Natural killer cell (primary cell): ENCODE data around the gene SLCO3A1. TPM values are rescaled to one million over a fixed set of nuclear protein-coding genes. Genes with fewer than 3 reads are reported as not detected.

Source experiments
- ATAC-seq, 3 donors: fragments of 150-1000 bp in 2 of 3; fragments of 200-7000 bp in 1 of 3; cut with Tn5 transposase; 1 replicate in 1 of 3; 2 replicates in 2 of 3; pipeline ENCODE4 v1.10.0; 2021; ENCODE audit warnings: mild to moderate bottlenecking in 2 of 3, moderate library complexity in 2 of 3
- DNase-seq, 2 donors: peaks; one replicate each; pipeline versions ENCODE4 v3.0.0 to v3.0.0-alpha.2; 2013 to 2021; ENCODE audit warnings: mixed read lengths in 1 of 2
- H3K27ac ChIP-seq: one replicate; pipeline ENCODE4 v1.5.1; 2013; ENCODE audit warnings: mild to moderate bottlenecking, low read length
- H3K27me3 ChIP-seq: one replicate; pipeline ENCODE4 v1.6.1; 2013; ENCODE audit warnings: low read length; ENCODE audit not compliant: control insufficient read depth, insufficient read depth
- H3K36me3 ChIP-seq: one replicate; pipeline ENCODE4 v1.6.1; 2013; ENCODE audit warnings: low read length; ENCODE audit not compliant: control insufficient read depth, insufficient read depth
- H3K4me1 ChIP-seq: one replicate; pipeline ENCODE4 v1.6.1; 2013; ENCODE audit warnings: low read length; ENCODE audit not compliant: control insufficient read depth, insufficient read depth
- H3K4me3 ChIP-seq: one replicate; pipeline ENCODE4 v1.5.1; 2013; ENCODE audit warnings: low read length
- H3K9me3 ChIP-seq: one replicate; pipeline ENCODE4 v1.6.1; 2013; ENCODE audit warnings: low read length; ENCODE audit not compliant: control insufficient read depth, insufficient read depth
- H3K27ac Mint-ChIP-seq, 2 donors: one replicate each; pipeline ENCODE4 v1.8.0; 2022; ENCODE audit warnings: mild to moderate bottlenecking in 2 of 2, mixed read lengths in 2 of 2, moderate library complexity in 1 of 2
- H3K27me3 Mint-ChIP-seq, 2 donors: one replicate each; pipeline ENCODE4 v1.8.0; 2022; ENCODE audit warnings: low read depth in 2 of 2, mixed read lengths in 2 of 2
- H3K36me3 Mint-ChIP-seq: one replicate; pipeline ENCODE4 v1.8.0; 2022; ENCODE audit warnings: mixed read lengths
- H3K4me1 Mint-ChIP-seq, 2 donors: one replicate each; pipeline ENCODE4 v1.8.0; 2022; ENCODE audit warnings: mixed read lengths in 2 of 2
- H3K4me3 Mint-ChIP-seq: one replicate; pipeline ENCODE4 v1.8.0; 2022; ENCODE audit warnings: mild to moderate bottlenecking, moderate library complexity, mixed read lengths
- H3K9me3 Mint-ChIP-seq, 2 donors: one replicate each; pipeline ENCODE4 v1.8.0; 2022; ENCODE audit warnings: mixed read lengths in 2 of 2
- CTCF ChIP-seq: fragments of 200-600 bp; IDR thresholded peaks from one replicate; pipeline ENCODE4 v1.8.0; 2022; ENCODE audit warnings: antibody characterized with exemption
- WGBS: methylation state at CpG from one replicate; pipeline ENCODE4 v1.1.7; 2013; ENCODE audit warnings: missing lambda C conversion rate; ENCODE audit not compliant: insufficient coverage; 5-methylcytosine and 5-hydroxymethylcytosine counted together
- intact Hi-C: fragments of 100-400 bp; cut with micrococcal nuclease; formaldehyde crosslinking; loops from one replicate; pipeline ENCODE4 v1.14.2; 2022
- total RNA-seq, 4 donors: library from RNA; stranded (reverse); fragments of 120-200 nt in 1 of 4; gene quantifications; one replicate each; pipeline versions ENCODE4 v1.2.3 to v1.2.4, GENCODE V29; 2013 to 2022

The SLCO3A1 gene
- total RNA-seq, 3 donors from 2014 or later (not counting 1 experiment from before 2014, with no cell fraction given), result 48.5 to 73.5 (median 68.8) TPM

GRCh38 chr15:92115834-92116233 lies 262.3 kb downstream of the SLCO3A1 start:
- Histone ChIP-seq H3K27me3 (no peaks in the 10 kb centered on the region), H3K4me1 (no peaks in the 10 kb centered on the region), H3K4me3 (no peak overlapping the region), H3K9me3 (no peaks in the 10 kb centered on the region), H3K36me3 (peaks cover 2% of the 10 kb centered on the region), H3K27ac (no peak overlapping the region)
- Mint-ChIP-seq H3K4me1 (peaks cover 10 to 27% of the 10 kb centered on the region in 2 donors), H3K27ac (no peak overlapping the region), H3K27me3 (no peaks in the 10 kb centered on the region), H3K36me3 (peaks cover 3% of the 10 kb centered on the region), H3K9me3 (no peaks in the 10 kb centered on the region), H3K4me3 (no peak overlapping the region)
- TF ChIP-seq CTCF, result no peak
- whole genome bisulfite sequencing, result 100% methylated on average over 1 of the region's 1 CpG
- intact Hi-C loops, result no loop called here
- ATAC-seq (no peak), DNase-seq (no peak)

- ATAC-seq, result no peak
- H3K36me3 Mint-ChIP-seq, result peaks cover 8% of the 10 kb centered on the region
These were observed 262.8 kb downstream of the SLCO3A1 start for GRCh38 chr15:92116330-92116729.

GRCh38 chr15:92117261-92117731 lies 263.8 kb downstream of the SLCO3A1 start:
- Histone ChIP-seq H3K27ac (no peak overlapping the region), H3K27me3 (no peaks in the 10 kb centered on the region), H3K4me1 (peaks cover 5% of the 10 kb centered on the region), H3K9me3 (no peaks in the 10 kb centered on the region), H3K36me3 (peaks cover 9% of the 10 kb centered on the region), H3K4me3 (no peak overlapping the region)
- DNase-seq (no peak), ATAC-seq (no peak)
- Mint-ChIP-seq H3K36me3 (peaks cover 16% of the 10 kb centered on the region), H3K9me3 (peaks cover 2 to 10% of the 10 kb centered on the region in 2 donors), H3K4me3 (no peak overlapping the region), H3K27me3 (no peaks in the 10 kb centered on the region), H3K27ac (no peak overlapping the region), H3K4me1 (peaks cover 19 to 31% of the 10 kb centered on the region in 2 donors)
- no peak for TF ChIP-seq CTCF
- WGBS, result 88% methylated on average over 10 of the region's 11 CpGs
- intact Hi-C loops, result no loop called here

More at GRCh38 chr15:92116330-92116729, 262.8 kb downstream of the SLCO3A1 start:
- H3K36me3 ChIP-seq, result peaks cover 5% of the 10 kb centered on the region
- 94% methylated on average over 5 of the region's 5 CpGs for WGBS
- no peaks in the 10 kb centered on the region for H3K9me3 ChIP-seq
- H3K27ac Mint-ChIP-seq, result no peak overlapping the region
- no peak overlapping the region for H3K27ac ChIP-seq
- H3K27me3 Mint-ChIP-seq, result no peaks in the 10 kb centered on the region
- no peaks in the 10 kb centered on the region for H3K27me3 ChIP-seq
- TF ChIP-seq CTCF, result no peak
- H3K4me3 Mint-ChIP-seq, result no peak overlapping the region
- H3K4me1 Mint-ChIP-seq, result peaks cover 15 to 27% of the 10 kb centered on the region in 2 donors
- H3K9me3 Mint-ChIP-seq, result peaks cover 0 to 1% of the 10 kb centered on the region in 2 donors
- intact Hi-C loops, result no loop called here
- H3K4me3 ChIP-seq, result no peak overlapping the region
- DNase-seq, result no peak
- no peaks in the 10 kb centered on the region for H3K4me1 ChIP-seq
